HepG2 (cell line): ENCODE results near the gene PPP1R12C. TPM values are rescaled to one million over a fixed set of nuclear protein-coding genes. Genes with fewer than 3 reads are reported as not detected.

Source experiments
- ATAC-seq: fragments of 200-7000 bp; cut with Tn5 transposase; 3 replicates; pipeline ENCODE4 v1.9.1; 2020; ENCODE audit warnings: mild to moderate bottlenecking, moderate library complexity
- BruUV-seq: library from RNA; stranded (reverse); fragments of 400-500 nt; replicated peaks from 2 replicates; lab custom pipeline; 2021; lab: Mats Ljungman, UMichigan
- CTCF ChIA-PET: fragments of 300-600 bp; formaldehyde crosslinking; extraction: SDS; loops from one replicate; lab custom pipeline; 2021; ENCODE audit warnings: low total read pairs, inconsistent platforms, low intra/inter-chr PET ratio; lab: Yijun Ruan, JAX
- POLR2A ChIA-PET: fragments of 350-600 bp; sonication (Branson Sonifier 250); formaldehyde crosslinking; loops from one replicate; lab custom pipeline; 2020; ENCODE audit warnings: antibody characterized with exemption, inconsistent platforms; lab: Yijun Ruan, JAX
- DNase-seq: peaks from one replicate; pipeline ENCODE4 v3.0.0-alpha.2; 2015; ENCODE audit warnings: low spot score
- FAIRE-seq: peaks from 3 replicates; lab custom pipeline; 2011; peaks lifted over from hg19 to GRCh38; lab: Jason Lieb, UNC
- H2AFZ ChIP-seq: one replicate; pipeline ENCODE4 v1.6.1; 2011; ENCODE audit warnings: low read length, inconsistent platforms
- H3K27ac ChIP-seq: fragments of 300-600 bp; 3 replicates; pipeline ENCODE4 v1.8.0; 2011; ENCODE audit warnings: mixed run types, mild to moderate bottlenecking, mixed read lengths, low read length, inconsistent platforms; ENCODE audit not compliant: insufficient read depth; ENCODE audit errors: extremely low read length
- H3K27me3 ChIP-seq, 2 experiments: fragments of 200-600 bp in 1 of 2; 2 replicates in 1 of 2; 3 replicates in 1 of 2; pipeline versions ENCODE4 v1.6.0 to v1.8.0; 2011; ENCODE audit warnings: low read length in 2 of 2, mild to moderate bottlenecking in 2 of 2, moderate library complexity in 2 of 2, inconsistent platforms in 1 of 2; ENCODE audit not compliant: insufficient read depth in 2 of 2, control insufficient read depth in 1 of 2
- H3K36me3 ChIP-seq, 2 experiments: fragments of 200-600 bp in 1 of 2; replicated peaks in 1 of 2; 2 replicates in 1 of 2; 3 replicates in 1 of 2; pipeline versions ENCODE4 v1.5.1 to v1.8.0; 2011; ENCODE audit warnings: low read length in 2 of 2, inconsistent platforms in 1 of 2; ENCODE audit not compliant: insufficient read depth in 2 of 2, control insufficient read depth in 1 of 2
- H3K4me1 ChIP-seq: 2 replicates; pipeline ENCODE4 v1.5.1; 2012; ENCODE audit warnings: low read length, inconsistent platforms; ENCODE audit not compliant: insufficient read depth
- H3K4me2 ChIP-seq: 2 replicates; pipeline ENCODE4 v1.6.0; 2011; ENCODE audit warnings: low read depth, low read length, inconsistent platforms
- H3K4me3 ChIP-seq, 3 experiments: fragments of 200-600 bp in 1 of 3; sonication (generic), shearing (Covaris generic) in 1 of 3; replicated peaks in 1 of 3; 2 replicates each; pipeline ENCODE4 v1.5.1; 2011 to 2016; ENCODE audit warnings: low read length in 3 of 3, inconsistent platforms in 2 of 3, low read depth in 2 of 3, mild to moderate bottlenecking in 2 of 3, control low read depth in 1 of 3, mixed read lengths in 1 of 3; ENCODE audit not compliant: insufficient read depth in 1 of 3
- H3K79me2 ChIP-seq: one replicate; pipeline ENCODE4 v1.6.1; 2011; ENCODE audit warnings: low read length, inconsistent platforms; ENCODE audit not compliant: insufficient read depth
- H3K9ac ChIP-seq: 2 replicates; pipeline ENCODE4 v1.6.0; 2011; ENCODE audit warnings: mild to moderate bottlenecking, low read depth, low read length, inconsistent platforms; ENCODE audit not compliant: insufficient read depth
- H3K9me3 ChIP-seq: 2 replicates; pipeline ENCODE4 v1.5.1; 2012; ENCODE audit warnings: mild to moderate bottlenecking, low read length
- H4K20me1 ChIP-seq: 2 replicates; pipeline ENCODE4 v1.6.0; 2011; ENCODE audit warnings: inconsistent platforms, mild to moderate bottlenecking, low read length, moderate library complexity; ENCODE audit not compliant: insufficient read depth
- AGO2 ChIP-seq: fragments of 200-400 bp; formaldehyde crosslinking; optimal IDR thresholded peaks from 2 replicates; pipeline ENCODE3; 2017; ENCODE audit warnings: mild to moderate bottlenecking, low read depth, low read length, moderate library complexity
- BCL6 ChIP-seq: IDR thresholded peaks from 2 replicates; pipeline ENCODE4 v1.6.1; 2016; ENCODE audit warnings: missing genetic modification reagents, missing compliant biosample characterization
- BRF2 ChIP-seq: sonication (generic); formaldehyde crosslinking; IDR thresholded peaks from 2 replicates; pipeline ENCODE4 v1.8.1; 2022; ENCODE audit warnings: mild to moderate bottlenecking, missing genetic modification reagents
- GABPB1 ChIP-seq: IDR thresholded peaks from 2 replicates; pipeline ENCODE4 v1.6.1; 2016; ENCODE audit warnings: mild to moderate bottlenecking, missing genetic modification reagents, moderate library complexity, missing compliant biosample characterization
- PAWR ChIP-seq: sonication (generic); formaldehyde crosslinking; IDR thresholded peaks from 2 replicates; pipeline ENCODE4 v1.4.0; 2020; ENCODE audit warnings: missing genetic modification reagents, mild to moderate bottlenecking, borderline replicate concordance
- RBM22 ChIP-seq: fragments of 200-400 bp; formaldehyde crosslinking; optimal IDR thresholded peaks from 2 replicates; pipeline ENCODE3; 2017; ENCODE audit warnings: mild to moderate bottlenecking, low read length, moderate library complexity
- SIX1 ChIP-seq: sonication (generic); formaldehyde crosslinking; IDR thresholded peaks from 2 replicates; pipeline ENCODE4 v1.4.0; 2020; ENCODE audit warnings: missing genetic modification reagents, borderline replicate concordance
- SRY ChIP-seq: sonication (generic); formaldehyde crosslinking; IDR thresholded peaks from 2 replicates; pipeline ENCODE4 v1.8.0; 2022; ENCODE audit warnings: mild to moderate bottlenecking, missing genetic modification reagents
- ZFP90 ChIP-seq: sonication (generic); formaldehyde crosslinking; IDR thresholded peaks from 2 replicates; pipeline ENCODE4 v1.8.0; 2022; ENCODE audit warnings: missing genetic modification reagents, mild to moderate bottlenecking, inconsistent platforms, borderline replicate concordance
- ZFX ChIP-seq: sonication (generic); formaldehyde crosslinking; IDR thresholded peaks from 2 replicates; pipeline ENCODE4 v1.4.0; 2020; ENCODE audit warnings: mild to moderate bottlenecking, low read depth, missing genetic modification reagents, moderate library complexity
- ZMYM4 ChIP-seq: sonication (generic); formaldehyde crosslinking; IDR thresholded peaks from 2 replicates; pipeline ENCODE4 v1.8.1; 2023; ENCODE audit warnings: mild to moderate bottlenecking, missing genetic modification reagents
- ZNF75D ChIP-seq: sonication (generic); formaldehyde crosslinking; IDR thresholded peaks from 2 replicates; pipeline ENCODE4 v1.8.1; 2023; ENCODE audit warnings: missing genetic modification reagents, mild to moderate bottlenecking, borderline replicate concordance
- ZNF768 ChIP-seq: sonication (generic); formaldehyde crosslinking; IDR thresholded peaks from 2 replicates; pipeline ENCODE4 v1.4.0; 2020; ENCODE audit warnings: missing genetic modification reagents
- WGBS: methylation state at CpG from one replicate; pipeline ENCODE4 v1.1.6; 2017; ENCODE audit warnings: low lambda C conversion rate; 5-methylcytosine and 5-hydroxymethylcytosine counted together
- in situ Hi-C: cut with HindIII; loops from 2 replicates; pipeline ENCODE4 v1.10.0; 2017; ENCODE audit warnings: low pct_unique_long_range_greater_than_20kb; ENCODE audit not compliant: extremely low pct_ligation_motif_present
- intact Hi-C: fragments of 100-400 bp; cut with micrococcal nuclease; formaldehyde crosslinking; loops from one replicate; pipeline ENCODE4 v1.10.0; 2022; ENCODE audit not compliant: unreplicated experiment
- polyA plus RNA-seq, 8 experiments: library from polyadenylated mRNA; depleted of rRNA in 3 of 8; stranded (reverse) in 7 of 8; unstranded in 1 of 8; fragments of >200 nt; fragmentation: Illumina TruSeq in 4 of 8; extraction: Trizol in 4 of 8; gene quantifications; 2 replicates each; pipeline versions ENCODE4 v1.2.1 to v1.2.3, GENCODE V29; 2011 to 2016; ENCODE audit warnings: low read depth in 4 of 8, missing spikeins in 1 of 8, mixed read lengths in 1 of 8; ENCODE audit not compliant: insufficient read depth in 1 of 8
- total RNA-seq, 5 experiments: library from RNA; depleted of rRNA; stranded (reverse); fragments of >200 nt; fragmentation: Illumina TruSeq; extraction: Trizol; gene quantifications; 2 replicates each; pipeline ENCODE4 v1.2.3, GENCODE V29; 2016; ENCODE audit warnings: low read depth in 1 of 5

The PPP1R12C gene
- total and polyA plus RNA-seq, 2 of the 13 experiments (the other 11 are each of a cell fraction or from before 2014, with no cell fraction given): 29.7 to 30.3 TPM

GRCh38 chr19:55103190-55103589 lies 14.2 kb downstream of the PPP1R12C start:
- Histone ChIP-seq H3K27me3 (no peaks in the 10 kb centered on the region), H3K4me3 (no peak overlapping the region), H3K27ac (no peak overlapping the region), H3K36me3 (peaks cover 0 to 4% of the 10 kb centered on the region in 2 experiments; a peak in 2 of 5 replicates), H3K9me3 (no peaks in the 10 kb centered on the region), H3K4me1 (peaks cover 16% of the 10 kb centered on the region), H3K4me2 (no peak overlapping the region), H2AFZ (no peak overlapping the region), H4K20me1 (0 out of 2 replicates have a peak, but pooled peaks cover 2% of the 10 kb centered on the region), H3K9ac (no peak overlapping the region), H3K79me2 (no peaks in the 10 kb centered on the region)
- no peak for TF ChIP-seq PAWR (CRISPR knock-in tag)
- TF ChIP-seq AGO2: peak; percentile 49
- TF ChIP-seq ZFP90 (CRISPR knock-in tag): peak; percentile 66; the same call in 1 of the 2 replicates
- peak; percentile 36 for TF ChIP-seq RBM22
- CTCF ChIA-PET: no interaction called here
- 99% methylated on average over 3 of the region's 9 CpGs for WGBS
- DNase-seq (no peak), ATAC-seq (no peak), FAIRE-seq (no peak)
- intact Hi-C loops (no loop called here), in situ Hi-C loops (no loop called here)
- no TSS peak for BruUV-seq
- POLR2A ChIA-PET: no interaction called here

- FAIRE-seq (no peak), ATAC-seq (no peak), DNase-seq (no peak)
- Histone ChIP-seq H2AFZ (no peak overlapping the region), H4K20me1 (0 out of 2 replicates have a peak, but pooled peaks cover 2% of the 10 kb centered on the region), H3K36me3 (peaks cover 0 to 4% of the 10 kb centered on the region in 2 experiments; a peak in 2 of 5 replicates), H3K79me2 (no peaks in the 10 kb centered on the region), H3K4me2 (no peak overlapping the region), H3K4me1 (peaks cover 16% of the 10 kb centered on the region), H3K4me3 (no peak overlapping the region), H3K27me3 (no peaks in the 10 kb centered on the region), H3K9ac (no peak overlapping the region), H3K27ac (no peak overlapping the region), H3K9me3 (no peaks in the 10 kb centered on the region)
- intact Hi-C loops: no loop called here
- no TSS peak for BruUV-seq
- POLR2A ChIA-PET: no interaction called here
- no peak for TF ChIP-seq ZMYM4 (CRISPR knock-in tag)
- TF ChIP-seq SIX1 (CRISPR knock-in tag): no peak
- TF ChIP-seq BRF2 (CRISPR knock-in tag): no peak
- no peak for TF ChIP-seq SRY (CRISPR knock-in tag)
- no peak for TF ChIP-seq ZNF768 (CRISPR knock-in tag)
- no peak for TF ChIP-seq GABPB1 (CRISPR knock-in tag)
- no peak for TF ChIP-seq ZFX
- no peak for TF ChIP-seq BCL6 (CRISPR knock-in tag)
- no peak for TF ChIP-seq ZNF75D (CRISPR knock-in tag)
- in situ Hi-C loops: no loop called here
- CTCF ChIA-PET: no interaction called here
- 88% methylated on average over 10 of the region's 10 CpGs for WGBS
These were observed 16.2 kb downstream of the PPP1R12C start for GRCh38 chr19:55101261-55101660.
